HG03060 (cell line): Measurements from ENCODE around the gene DLG2.
"Not testable (repeated sequence)": the region's sequence is repeated elsewhere in the genome, so short reads cannot be mapped to it uniquely, and the experiment has no call there.

Source experiments
- ATAC-seq: cut with Tn5 transposase; IDR thresholded peaks from one replicate; pipeline ENCODE4 v1.9.1; 2021; ENCODE audit warnings: low read depth, moderate number of reproducible peaks; ENCODE audit not compliant: unreplicated experiment

The DLG2 gene

GRCh38 chr11:85647078-85647477 lies 19.9 kb upstream of the DLG2 start:
- ATAC-seq = no peak

- no peak for ATAC-seq
These were observed 16.1 kb upstream of the DLG2 start for GRCh38 chr11:85643191-85643614.

GRCh38 chr11:85634747-85635146 lies 7.6 kb upstream of the DLG2 start:
- ATAC-seq = no peak

- ATAC-seq = no peak
These were observed 1.7 kb upstream of the DLG2 start for GRCh38 chr11:85628771-85629341.

GRCh38 chr11:85627998-85628770 lies 1.0 kb upstream of the DLG2 start, which contains the start of gene TMEM126B:
TMEM126B (plus strand) TSS chr11:85628593; CDS start chr11:85628608, 15 bp downstream.
- ATAC-seq = peak; percentile 99

- no peak for ATAC-seq
These were observed 648 bp downstream of the DLG2 start for GRCh38 chr11:85626496-85626895.

GRCh38 chr11:85620256-85620655 lies 6.9 kb downstream of the DLG2 start:
- no peak for ATAC-seq

GRCh38 chr11:85619499-85619898 lies 7.6 kb downstream of the DLG2 start:
- no peak for ATAC-seq

GRCh38 chr11:85611643-85612042 lies 15.5 kb downstream of the DLG2 start:
- ATAC-seq = not testable (repeated sequence)

- ATAC-seq = not testable (repeated sequence)
These were observed 17.9 kb downstream of the DLG2 start for GRCh38 chr11:85609286-85609685.

GRCh38 chr11:85608621-85609020 lies 18.5 kb downstream of the DLG2 start:
- ATAC-seq = not testable (repeated sequence)

- ATAC-seq = not testable (repeated sequence)
These were observed 20.9 kb downstream of the DLG2 start for GRCh38 chr11:85606237-85606636.

GRCh38 chr11:85603220-85603619 lies 23.9 kb downstream of the DLG2 start:
- ATAC-seq = no peak

- ATAC-seq = no peak
These were observed 24.5 kb downstream of the DLG2 start for GRCh38 chr11:85602526-85603213.

GRCh38 chr11:85599083-85599482 lies 28.1 kb downstream of the DLG2 start:
- ATAC-seq = no peak

- ATAC-seq = no peak
These were observed 30.3 kb downstream of the DLG2 start for GRCh38 chr11:85596886-85597285.

- peak; percentile 43 for ATAC-seq
These were observed 31.8 kb downstream of the DLG2 start for GRCh38 chr11:85595285-85595884.

- peak; percentile 50 for ATAC-seq
These were observed 36.2 kb downstream of the DLG2 start for GRCh38 chr11:85590848-85591483.

- ATAC-seq = no peak
These were observed 37.8 kb downstream of the DLG2 start for GRCh38 chr11:85589373-85589772.

GRCh38 chr11:85582111-85582510 lies 45.0 kb downstream of the DLG2 start:
- no peak for ATAC-seq

GRCh38 chr11:85575388-85575787 lies 51.8 kb downstream of the DLG2 start:
- ATAC-seq = no peak
